Activated CD4-positive, alpha-beta T cell treated with anti-CD3 and anti-CD28 coated beads for 48 hours (primary cell): Measurements from ENCODE around the gene FRMD1.

Experiments used
- DNase-seq: peaks from one replicate; pipeline ENCODE4 v3.0.0-alpha.2; 2020

Gene FRMD1

DNA sequence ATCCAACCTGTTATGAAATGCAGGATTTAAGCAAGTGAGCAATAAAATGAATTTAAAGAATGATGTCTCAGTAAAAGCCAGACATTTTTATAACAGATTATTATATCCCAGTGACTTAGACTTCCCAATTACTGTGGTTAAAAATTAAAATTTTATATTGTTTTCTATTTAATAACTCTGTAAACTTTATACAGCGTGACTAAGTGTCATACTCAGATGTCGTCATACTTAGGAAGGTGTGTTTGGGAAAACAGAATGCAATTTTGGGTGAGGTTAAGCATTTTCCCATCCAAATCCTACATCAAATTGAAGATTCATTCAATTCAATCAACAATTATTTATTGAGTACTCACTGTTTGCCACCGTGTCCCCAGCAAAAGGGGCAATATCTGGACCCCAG lies 31.4 kb upstream of the FRMD1 start:
- no peak for DNase-seq

DNA sequence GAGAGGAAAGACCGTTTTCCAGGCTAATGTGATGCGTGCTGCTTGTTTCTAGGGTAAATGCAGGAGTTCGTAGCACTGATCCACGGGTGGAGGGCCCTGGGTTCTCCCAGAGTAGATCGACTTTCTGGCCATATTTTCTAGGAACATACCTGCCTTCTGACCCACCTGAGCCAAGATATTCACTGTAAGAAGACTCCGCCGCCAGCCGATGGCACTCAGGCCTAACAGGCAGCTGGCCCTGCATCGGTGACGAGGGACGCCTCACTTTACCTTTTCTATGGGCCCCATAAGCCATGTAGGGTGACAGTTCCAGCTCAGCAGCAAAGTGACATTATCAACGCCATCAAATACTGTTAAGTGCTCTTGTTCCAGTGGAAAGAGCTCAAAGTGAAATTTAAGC lies 30.2 kb upstream of the FRMD1 start:
- no peak for DNase-seq

DNA sequence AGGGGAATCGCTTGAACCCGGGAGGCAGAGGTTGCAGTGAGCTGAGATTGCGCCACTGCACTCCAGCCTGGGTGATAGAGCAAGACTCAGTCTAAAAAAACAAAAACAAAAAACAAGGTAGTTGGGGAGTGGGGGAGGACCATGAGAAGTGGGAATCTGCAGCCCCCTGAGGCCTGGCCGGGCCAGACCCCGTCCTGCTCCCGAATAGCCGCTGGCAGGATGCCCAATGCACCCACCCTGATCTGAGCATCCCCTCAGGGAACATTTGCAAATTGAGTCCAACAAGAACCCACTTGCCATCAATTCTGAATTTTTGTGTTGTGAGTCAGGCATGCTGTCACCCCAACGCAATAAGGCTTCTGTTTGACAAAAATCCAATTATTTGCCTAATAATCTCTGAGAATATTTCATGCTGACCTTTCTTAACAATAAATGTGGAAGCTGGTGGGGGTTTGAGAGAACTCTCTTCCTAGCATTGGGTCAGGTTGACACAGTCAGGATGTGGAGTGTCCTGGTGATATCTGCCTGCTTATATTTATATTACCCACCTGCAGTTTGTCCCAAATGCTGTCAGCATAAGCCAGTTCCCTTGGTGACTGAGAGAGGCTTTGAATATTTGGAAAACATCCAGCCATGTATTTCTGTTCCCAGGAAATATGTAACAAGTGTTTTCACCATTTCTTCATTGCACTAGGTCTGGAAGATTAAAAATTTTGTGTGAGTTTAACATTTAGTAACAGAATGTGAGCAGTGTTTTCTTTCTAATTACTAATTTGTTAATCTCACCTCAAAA lies 28.4 kb upstream of the FRMD1 start:
- DNase-seq: no peak

DNA sequence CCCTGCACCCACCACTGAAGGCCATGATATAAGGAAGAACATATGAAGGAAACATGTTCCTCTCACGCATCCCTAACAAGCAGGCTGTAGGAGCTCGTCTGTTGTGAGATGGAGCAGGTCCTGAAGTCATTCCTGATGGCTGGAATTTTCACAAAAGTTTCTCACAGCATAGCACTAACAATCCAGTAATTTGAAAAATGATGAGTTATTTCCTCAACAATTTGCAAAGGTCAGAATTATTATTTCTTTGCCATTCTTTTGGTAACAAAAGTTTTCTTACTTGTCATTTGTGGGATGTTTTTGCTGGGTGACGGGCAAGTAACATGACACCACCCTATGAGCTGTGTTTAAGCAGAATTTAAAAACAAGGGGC lies 27.6 kb upstream of the FRMD1 start:
- DNase-seq: no peak

DNA sequence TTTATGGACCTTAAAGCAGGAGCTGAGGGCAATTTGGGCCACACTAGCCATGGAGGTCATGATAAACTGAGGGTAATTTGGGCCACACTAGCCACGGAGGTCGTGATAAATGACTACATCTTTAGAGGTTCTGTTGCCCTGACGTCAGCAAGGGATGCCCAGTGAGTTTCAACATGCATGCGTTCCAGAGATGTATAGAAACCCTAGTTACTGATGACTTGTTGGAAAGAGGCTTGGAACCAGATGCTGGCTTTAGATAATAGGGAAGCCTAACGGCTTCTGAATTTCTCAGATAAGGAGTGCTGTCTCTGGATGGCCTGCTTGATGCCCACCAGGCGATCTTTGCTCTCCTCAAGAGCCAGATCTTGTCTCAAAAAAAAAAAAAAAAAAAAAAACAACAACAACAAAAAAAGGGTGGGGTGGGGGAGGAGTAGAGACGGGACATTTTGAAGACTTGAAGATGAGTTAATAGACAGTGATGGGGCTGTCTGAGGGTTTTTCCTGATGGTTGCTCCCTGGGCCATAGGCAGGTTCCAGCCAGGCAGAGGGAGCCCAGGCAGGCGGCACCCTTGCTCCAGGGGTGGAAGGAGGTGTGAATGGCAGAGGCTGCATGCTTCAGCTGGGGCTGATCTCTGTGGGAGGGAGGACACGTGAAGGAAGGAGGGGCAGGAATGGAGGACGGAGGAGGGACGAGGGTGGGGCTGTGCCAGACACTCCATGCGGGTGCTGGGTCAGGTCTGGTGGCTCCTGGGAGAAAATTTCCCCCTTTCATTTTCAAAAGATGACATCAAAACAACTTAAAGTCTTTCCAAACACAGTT lies 27.0 kb upstream of the FRMD1 start:
- DNase-seq: no peak

DNA sequence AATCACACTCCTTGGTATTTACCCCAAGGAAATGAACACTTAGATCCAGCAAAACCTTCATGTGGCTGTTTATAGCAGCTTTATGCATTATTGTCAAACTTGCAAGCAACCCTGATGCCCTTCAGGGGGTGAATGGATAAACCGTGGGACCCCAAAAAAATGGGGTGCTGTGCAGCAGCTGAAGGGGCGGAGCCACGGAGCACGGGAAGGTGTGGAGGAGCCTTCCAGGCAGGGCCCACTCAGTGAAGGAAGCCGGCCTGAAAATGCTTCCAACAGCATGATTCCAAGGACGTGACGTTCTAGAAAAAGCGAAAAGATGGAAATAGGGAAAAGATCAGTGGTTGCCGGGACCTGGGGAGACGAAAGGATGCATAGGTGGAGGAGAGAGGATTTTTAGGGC lies 25.6 kb upstream of the FRMD1 start:
- no peak for DNase-seq

DNA sequence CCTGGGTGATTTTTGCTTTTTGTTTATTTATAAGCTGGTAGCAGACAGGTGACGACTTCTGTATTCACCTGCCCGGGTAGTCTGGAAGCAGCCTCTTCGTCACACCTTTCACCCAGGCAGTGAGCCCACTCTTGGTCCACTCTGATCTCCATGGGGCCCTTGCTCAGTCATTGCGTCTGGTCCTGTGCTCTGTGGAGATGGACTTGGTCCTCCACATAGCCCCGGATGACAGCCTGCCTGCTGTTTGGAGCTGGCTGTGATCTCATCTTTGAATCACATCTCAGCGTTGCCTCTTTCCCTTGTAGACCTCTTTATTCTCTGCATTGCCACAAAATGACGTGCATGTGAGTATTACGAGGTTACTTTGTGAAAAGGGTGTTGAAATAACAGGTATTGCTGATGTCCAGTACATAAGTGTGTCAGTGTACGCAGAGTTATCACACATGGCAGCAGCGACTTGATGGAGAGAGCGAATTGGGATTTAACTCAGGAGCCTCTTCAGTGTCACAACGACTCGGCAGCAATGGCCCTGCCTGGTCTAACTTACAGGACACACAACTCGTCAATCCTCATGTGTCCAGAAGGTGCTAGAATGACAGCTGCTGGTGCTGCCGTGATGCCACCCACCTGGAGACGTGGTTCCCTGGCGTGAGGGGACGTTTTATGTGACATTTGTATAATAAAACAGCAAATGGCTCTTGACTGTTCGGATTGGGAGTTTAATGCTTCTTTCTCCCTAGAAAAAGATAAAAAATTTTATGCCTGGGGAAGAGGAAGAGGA lies 24.2 kb upstream of the FRMD1 start:
- no peak for DNase-seq

DNA sequence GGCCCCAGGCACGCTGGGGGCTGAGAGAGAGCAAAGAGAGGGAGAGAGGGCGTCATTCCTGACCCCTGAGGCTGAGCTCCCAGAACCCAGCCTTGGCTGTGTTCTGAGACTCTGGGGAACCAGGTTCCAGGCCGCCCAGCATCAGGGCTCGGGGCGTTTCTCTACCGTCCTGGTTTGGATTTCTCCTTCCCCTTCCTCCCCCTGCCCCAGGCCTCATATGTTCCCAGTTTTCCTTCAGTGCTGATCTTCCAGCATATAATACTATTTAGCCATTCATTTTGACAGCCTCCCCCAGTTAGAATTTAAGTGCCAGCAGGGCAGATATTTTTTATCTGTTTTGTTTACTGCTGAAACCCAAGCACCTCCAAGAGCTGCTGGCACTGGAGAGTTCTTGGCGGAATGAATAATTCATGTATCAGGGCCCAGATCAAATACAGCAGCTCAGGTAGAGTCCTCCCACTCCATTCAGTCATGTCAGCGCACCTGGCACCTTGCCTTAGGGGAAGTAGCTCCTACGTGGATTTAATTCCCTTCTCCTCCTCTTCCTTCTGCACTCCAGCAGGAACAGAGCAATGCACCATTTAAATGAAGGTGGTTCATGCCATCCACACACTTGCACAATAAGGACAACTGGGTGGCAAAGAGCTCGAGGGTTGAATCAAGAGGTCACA lies 23.4 kb upstream of the FRMD1 start:
- no peak for DNase-seq

DNA sequence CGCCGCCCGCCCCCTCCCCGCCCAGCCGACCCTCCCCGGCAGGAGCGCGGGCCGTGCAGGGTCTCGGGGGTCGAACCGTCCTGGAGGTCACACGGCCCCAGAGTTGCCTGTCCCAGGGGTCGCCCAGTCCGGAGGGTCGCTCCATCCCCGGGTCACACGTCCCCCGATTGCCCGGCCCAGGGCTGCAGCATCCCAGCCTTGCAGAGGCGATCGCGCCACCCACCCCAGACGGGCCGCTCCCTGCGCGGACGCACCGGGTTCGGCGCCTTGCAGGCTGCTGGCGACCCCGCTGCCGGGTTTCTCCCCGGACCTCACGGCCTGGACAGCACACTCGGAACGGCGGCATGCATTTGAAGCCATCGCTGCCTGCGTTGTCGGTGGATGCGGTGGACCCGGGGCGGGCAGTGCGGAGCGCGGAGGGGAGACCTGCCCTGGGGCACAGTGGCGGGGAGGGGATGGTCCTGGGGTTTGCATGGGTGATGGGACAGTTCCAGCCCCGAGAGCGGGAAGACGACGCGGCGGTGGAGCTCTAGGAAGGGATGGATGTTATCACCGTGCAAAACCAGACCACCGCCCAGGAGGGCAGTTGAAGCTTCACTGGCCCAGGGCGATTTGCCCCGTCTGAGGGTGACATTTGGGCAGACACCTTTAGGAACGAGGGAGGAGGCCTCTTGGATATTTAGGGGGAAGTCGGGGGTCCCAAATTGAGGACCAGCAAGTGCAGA lies 22.7 kb upstream of the FRMD1 start:
- no peak for DNase-seq

DNA sequence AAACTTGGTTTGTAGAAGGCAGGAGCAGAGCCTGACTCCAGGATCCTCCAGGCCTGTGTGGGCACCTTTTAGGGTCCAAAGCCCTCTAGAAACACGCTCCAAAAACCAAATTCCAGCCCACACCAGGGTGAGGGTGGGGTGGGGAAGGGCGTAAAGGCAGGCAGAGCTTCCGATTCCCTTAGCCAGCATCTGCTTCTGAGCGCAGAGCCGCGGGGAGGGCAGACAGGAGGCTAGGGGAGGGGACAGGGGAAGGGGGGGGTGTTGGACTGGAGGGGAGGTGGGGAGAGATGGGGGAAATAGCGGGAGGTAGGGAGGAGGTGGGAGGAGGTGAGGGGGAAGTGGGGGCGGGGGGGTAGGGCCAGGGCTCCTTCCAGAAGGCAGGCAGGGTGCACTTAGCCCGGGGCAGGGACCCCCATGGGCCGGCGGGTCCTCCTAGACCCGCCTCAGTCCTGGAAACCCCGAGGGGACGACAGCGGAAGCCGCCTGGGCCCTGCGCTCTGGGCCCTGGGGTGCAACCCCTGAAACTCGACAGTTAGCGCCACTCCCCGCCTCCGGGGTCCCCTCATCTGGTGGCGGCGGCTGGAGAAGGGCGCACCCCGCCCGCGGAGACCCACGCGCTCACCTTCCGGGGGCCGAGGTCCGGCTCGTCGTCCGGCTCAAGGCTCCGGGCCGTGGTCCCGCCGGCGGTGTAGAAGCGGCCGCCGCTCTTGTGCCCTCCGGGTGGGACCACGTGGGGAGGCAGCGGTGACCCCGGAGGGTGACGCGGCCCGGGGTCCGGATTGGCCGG lies 22.0 kb upstream of the FRMD1 start:
- no peak for DNase-seq

DNA sequence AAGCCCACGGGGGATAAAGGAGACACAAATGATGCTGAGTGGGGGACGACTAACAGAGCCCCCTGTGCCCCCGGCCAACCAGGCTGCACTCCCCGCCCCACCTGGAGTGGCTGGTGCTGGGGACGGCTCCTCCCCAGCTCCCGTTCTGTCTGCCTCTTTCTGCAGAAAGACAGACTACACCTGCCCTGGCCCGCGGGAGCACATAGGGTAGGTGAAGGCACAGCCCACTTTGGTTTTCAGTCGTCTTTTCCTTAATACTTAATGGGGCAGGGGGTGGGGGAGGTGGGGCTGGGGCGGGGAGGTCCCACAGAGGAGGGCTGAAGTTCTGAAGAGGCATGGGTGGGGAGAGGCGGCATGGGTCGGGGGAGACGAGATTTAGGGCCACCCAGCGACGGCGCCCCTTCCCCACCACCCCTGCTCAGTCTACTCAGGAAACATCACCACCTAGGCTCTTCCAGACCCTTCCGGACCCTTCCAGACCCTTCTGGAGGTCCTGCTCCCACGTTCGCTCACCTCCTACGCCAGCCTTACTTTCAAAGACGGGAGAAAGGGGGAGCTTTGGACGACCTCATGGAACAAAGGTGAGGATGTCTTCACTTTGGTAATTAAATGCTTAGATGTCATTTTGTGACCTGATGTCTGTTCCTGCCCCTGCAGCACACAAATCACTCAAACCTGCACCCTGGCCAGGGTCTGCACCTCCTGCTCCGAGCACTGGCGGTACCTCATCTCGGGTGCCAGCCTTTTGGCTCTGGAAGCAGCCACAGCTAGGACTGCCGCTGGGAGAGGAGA lies 21.2 kb upstream of the FRMD1 start:
- no peak for DNase-seq

DNA sequence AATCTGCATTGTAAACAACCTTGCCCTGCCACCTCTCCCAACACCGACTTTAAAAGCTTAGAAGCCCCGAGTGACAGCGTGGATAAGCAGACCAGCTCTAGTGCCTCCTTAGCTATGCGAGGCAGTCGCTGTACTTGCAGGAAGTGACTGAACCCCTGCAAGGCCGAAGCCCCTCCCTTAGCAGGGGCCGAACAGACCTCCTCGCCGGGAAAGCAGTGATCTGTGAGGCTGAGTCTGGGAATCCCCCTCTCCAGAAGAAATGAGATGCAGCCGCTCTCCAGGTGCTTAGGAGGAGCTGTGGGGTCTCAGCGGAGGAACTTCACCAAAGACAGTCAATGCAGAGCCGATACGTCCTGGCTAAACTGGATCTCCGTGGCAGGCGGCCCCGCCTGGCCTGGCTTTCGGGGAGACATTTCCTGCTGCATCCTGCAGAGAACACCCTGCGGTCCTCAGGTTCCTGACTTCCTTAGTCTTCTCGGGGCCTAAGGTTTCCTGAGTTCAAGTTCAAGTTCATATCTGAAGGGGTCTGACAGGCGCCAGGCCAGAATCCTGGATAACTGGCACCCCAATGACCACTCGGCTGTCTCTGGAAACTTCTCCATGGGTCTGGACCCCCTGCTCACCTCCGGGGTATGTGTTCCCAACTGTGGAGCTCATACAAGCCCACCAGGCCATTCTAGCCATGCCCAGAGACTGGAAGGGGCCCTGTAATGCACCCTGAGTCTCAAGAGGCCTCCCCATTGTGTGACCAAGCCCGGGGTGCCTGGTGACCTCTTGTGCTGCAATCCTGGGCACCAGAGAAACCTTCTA lies 20.4 kb upstream of the FRMD1 start:
- no peak for DNase-seq

DNA sequence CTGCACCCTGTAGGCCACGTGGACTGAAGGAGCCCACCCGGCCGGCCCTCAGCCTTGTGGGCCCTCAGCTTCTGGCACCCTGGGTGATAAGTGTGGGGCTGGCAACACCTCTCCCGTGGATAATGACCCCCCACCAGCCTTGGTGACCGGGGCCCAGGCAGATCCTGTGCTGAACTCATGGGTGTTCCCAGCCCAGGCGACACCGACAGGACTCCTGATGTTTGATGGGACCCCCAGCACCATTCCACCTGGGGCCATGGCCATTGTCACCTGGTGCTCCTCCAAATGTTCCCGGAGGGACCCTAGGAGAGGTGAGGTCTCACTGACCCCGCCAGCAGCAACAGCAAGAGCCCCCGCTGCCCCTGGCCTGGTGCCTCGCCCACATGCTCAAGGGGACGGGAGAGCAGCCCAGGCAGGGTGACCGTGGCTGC lies 19.4 kb upstream of the FRMD1 start:
- no peak for DNase-seq

DNA sequence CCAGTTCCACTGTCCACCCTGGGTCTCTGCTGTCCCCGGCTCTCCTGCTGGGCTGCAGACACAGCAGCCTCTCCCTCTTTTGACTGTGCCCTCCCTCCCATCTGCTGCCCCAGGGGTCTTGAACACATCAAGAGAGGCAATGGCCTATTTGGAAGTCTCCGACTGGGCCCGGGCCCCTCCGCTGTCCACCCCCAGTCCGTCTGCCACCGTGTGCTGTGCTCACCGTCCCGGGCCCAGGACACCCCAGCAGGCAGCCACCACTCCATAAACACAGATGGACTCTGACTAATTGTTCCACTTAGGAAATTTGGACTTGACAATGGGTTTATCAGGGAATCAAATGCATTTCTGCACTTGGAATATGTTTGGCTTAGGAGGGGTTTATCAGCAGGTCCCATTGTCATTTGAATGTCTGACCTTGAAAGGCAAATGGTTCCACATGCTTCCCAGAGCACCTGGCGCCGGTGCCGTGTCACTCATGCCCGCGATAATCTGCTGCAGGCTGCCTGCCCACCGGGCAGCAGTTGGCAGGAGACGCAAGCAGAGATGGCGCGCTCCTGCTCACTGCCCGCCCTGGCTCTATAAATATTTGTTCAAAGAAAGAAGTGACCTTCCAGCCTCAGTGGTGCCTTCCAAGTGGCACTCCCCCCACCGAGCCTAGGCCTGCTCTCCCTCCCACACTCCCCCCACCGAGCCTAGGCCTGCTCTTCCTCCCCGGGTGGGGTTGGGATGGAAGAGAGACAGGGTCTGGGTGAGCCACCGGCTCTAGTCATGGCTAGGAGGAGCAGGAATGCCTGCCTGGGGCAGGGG lies 18.8 kb upstream of the FRMD1 start:
- DNase-seq: no peak

DNA sequence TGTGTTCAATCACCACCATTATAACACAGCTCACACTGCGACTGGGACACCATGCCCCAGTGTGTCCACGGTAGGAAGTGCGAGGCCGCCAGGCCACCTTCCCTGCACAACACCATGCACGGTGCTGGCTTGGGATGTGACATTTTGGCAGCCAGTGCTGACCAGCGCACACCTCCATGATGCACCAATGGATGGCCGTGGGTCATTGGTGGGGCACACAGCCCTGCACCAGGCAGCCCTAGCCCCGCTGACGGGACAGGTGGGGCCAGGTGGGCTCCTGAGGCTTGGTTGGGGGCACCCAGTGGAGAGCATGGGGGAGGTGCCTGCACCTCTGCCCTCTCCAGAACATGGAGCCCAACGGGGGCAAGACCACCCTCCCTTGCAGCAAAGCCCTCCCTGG lies 18.2 kb upstream of the FRMD1 start:
- no peak for DNase-seq

DNA sequence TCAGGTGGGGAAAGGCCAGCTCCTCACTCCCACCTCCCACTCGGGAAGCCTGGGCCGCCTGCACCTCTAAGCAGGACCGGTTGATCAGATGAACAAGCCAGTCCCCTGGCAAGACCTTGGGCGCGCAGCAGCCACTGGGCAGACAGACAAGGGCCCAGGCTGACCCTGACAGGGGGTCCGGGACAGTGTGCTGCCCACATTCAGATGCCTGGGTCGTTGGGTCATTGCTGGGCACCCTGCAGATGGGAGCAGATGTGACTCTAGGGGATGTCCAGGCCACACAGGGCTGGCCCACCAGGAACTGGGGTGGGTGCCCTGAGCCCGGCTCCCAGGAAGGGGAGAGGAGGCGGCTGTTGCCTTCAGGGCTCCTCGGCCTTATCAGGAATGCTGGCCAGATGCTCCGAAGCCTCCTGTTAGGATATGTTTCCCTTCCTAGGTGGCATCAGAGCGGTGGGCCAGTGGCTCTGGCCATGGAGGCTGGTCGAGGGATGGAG lies 17.3 kb upstream of the FRMD1 start:
- no peak for DNase-seq

DNA sequence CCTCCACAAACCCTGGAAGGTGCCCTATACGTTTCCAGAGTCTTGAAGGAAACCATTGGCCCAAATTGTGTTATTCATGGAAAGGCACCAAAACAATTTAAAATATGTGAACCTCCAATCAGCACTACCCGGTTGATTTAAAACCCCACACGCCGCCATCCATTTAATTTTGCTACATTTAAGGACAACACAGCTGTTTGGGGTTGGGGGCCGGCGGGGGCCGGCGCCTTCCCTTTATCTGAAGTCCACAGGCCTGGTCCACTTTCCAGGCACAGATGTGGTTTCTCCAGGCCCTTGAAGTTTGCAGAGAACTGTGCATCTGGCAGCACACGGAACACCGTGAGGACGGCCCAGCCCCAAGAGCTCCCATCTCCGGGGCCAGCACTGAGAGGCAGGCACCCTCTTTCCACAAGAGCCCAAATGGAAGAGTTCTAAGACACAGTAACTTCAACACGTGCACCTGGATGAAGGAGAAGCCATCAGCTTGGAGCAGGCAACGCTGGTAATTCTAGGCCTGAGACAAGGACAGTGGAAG lies 16.8 kb upstream of the FRMD1 start:
- no peak for DNase-seq

DNA sequence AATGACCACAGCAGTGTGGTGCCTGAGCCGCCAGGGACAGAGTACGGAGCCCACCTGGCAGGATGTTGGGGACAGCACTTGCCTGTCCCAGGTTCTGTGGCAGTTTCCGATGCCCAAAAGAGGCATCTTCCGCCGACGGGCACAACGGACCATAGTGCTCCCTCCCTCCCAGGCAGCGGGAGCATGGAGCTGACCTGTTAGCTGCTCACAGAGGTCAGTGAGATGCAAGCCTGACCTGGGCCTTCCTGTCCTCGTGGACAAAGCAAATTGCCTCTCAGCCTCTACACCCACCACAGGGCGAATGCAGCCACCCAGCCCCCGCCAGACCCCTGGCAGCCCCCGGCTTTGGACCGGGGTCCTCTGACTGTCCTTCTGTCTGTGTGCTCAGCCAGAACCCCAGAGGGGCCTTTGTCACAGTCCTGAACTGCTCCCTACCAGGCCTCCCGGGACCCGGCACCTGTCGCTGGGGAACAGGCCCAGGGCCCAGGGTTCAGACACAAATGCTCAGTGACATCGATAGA lies 16.2 kb upstream of the FRMD1 start:
- no peak for DNase-seq
